ENCODE results near the gene CDKN2C.

Gene CDKN2C

DNA sequence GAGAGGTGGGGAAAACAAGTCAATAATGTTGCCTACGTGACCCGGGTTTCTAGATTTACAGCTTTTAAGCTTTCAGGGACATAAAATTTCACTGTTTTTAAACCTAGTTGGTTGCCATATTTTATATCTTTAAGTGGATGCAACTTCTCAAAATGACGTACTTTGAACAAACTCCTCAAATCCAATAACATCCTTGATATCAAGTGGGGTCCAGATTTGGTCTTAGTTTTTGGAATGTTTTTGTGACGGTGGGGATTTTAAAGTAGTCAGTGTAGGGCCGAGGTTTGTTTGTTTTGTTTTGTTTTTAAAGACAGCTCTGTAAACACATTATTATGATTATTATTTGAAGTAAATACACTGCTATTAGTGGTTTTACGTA, 453 bp downstream of the CDKN2C start:
- H3K27me3 Mint-ChIP-seq, result no peaks in the 10 kb centered on the region
- intact Hi-C loops (cut with micrococcal nuclease), result no loop called here
- no peaks in the 10 kb centered on the region for H3K9me3 Mint-ChIP-seq
- peaks cover 27% of the 10 kb centered on the region for H3K36me3 Mint-ChIP-seq (ENCODE audit: low read depth)
- H3K4me3 Mint-ChIP-seq, result peak overlapping the region; percentile 96
- peaks cover 26% of the 10 kb centered on the region for H3K4me1 Mint-ChIP-seq (ENCODE audit: low read depth)
- H3K27ac Mint-ChIP-seq, result peak overlapping the region; percentile 95

DNA sequence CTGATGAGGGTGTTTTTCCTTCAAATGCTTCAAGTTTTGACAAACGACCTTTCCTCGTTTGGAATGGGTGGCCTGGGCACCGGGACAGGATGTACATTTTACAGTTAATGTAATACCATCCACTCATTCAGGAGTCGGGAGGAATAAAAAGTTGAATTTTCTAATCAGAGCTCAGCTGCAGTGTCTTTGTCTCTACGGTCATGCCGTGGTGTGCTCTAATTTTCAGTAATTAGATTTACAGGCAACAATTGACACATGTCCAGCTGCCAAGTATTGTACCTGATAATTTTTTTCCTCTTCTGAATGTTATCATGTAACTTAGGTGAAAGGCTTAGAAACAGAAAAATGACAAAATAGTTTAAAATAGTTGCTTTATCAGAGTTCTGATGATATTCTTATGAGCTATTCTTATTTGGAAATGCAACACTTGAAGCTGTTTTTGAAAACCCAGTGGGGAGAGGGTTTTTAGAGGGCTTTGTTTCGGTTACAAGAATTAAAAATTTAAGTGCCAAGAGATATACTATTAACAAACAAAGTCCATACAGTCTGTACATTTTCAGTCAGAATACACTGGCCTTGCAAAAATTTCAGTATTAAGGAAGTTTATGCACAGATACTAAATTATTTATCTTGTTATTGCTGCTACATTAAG, 1.0 kb downstream of the CDKN2C start:
- Mint-ChIP-seq H3K4me3 (peak overlapping the region; percentile 96), H3K9me3 (no peaks in the 10 kb centered on the region), H3K36me3 (ENCODE audit: low read depth) (peaks cover 27% of the 10 kb centered on the region), H3K27me3 (peaks cover under 1% of the 10 kb centered on the region), H3K4me1 (ENCODE audit: low read depth) (peaks cover 26% of the 10 kb centered on the region), H3K27ac (peak overlapping the region; percentile 95)
- intact Hi-C loops (cut with micrococcal nuclease), result no loop called here

DNA sequence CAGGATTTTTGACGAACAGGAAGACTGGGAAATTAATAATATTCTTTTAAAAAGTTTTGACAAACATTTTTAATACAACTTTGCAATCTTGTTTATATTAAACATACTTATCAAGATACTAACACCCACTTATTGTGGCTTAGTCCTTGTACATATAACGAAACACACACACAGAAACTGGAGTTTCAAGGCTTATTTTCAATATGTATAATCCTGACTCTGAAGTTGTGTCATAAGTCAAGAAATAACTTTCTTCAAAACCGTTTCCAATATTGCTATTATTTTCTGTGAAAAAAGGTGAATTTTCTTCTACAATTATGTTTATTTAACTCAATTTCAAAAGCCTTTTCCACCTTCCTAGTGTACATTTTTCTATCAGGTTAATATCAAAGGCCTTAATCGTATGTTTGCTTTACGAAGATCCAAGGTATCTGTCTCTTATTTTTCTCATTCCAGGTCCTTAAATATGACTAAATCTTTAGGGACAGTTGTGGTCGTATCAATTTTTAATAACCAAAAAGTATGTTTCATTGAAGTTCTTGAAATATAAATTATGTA, 1.8 kb downstream of the CDKN2C start:
- H3K4me1 Mint-ChIP-seq (ENCODE audit: low read depth), result peaks cover 33% of the 10 kb centered on the region
- H3K9me3 Mint-ChIP-seq, result no peaks in the 10 kb centered on the region
- H3K36me3 Mint-ChIP-seq (ENCODE audit: low read depth), result peaks cover 27% of the 10 kb centered on the region
- peaks cover 8% of the 10 kb centered on the region for H3K27me3 Mint-ChIP-seq
- H3K27ac Mint-ChIP-seq, result no peak overlapping the region
- intact Hi-C loops (cut with micrococcal nuclease), result no loop called here
- H3K4me3 Mint-ChIP-seq, result no peak overlapping the region

DNA sequence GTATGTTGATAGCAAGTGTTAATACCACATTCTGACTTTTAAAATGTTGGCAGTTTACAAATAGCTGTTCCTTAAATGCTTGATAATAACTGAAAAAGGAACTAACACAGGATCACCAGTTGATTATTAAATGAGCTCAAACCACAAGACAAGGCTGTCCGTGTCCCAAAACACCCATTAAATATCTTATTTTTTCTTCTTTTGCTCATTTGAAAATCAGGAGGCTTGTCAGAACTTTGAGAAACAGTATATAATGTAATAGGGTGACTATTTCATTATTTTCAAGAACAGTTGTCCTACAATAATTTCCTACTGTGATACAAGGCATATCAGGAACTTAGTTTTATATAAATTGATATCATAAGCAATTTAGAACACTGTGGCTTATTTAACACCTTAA, 2.7 kb downstream of the CDKN2C start:
- no peak overlapping the region for H3K4me3 Mint-ChIP-seq
- peaks cover 29% of the 10 kb centered on the region for H3K4me1 Mint-ChIP-seq (ENCODE audit: low read depth)
- intact Hi-C loops (cut with micrococcal nuclease), result no loop called here
- H3K27ac Mint-ChIP-seq, result no peak overlapping the region
- peaks cover 32% of the 10 kb centered on the region for H3K36me3 Mint-ChIP-seq (ENCODE audit: low read depth)
- H3K9me3 Mint-ChIP-seq, result no peaks in the 10 kb centered on the region
- H3K27me3 Mint-ChIP-seq, result peaks cover 17% of the 10 kb centered on the region

DNA sequence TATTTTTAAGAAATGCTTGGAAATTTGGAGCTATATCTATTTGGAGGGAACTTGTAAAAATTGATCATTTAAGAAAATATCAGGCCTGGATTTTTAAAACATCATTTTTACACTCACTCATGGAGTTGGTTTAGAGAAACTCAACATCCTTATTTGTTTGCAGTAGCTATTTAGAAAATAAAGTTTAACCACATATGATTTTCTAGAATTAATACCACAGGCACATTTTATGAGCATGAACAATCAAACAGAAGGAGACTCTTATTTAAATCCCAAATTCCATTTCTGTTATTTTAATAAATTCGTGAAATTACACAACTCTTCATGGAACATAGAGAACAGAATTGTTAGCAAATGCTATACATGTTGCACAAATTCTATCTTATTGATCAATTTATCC, 3.2 kb downstream of the CDKN2C start:
- Mint-ChIP-seq H3K36me3 (ENCODE audit: low read depth) (peaks cover 32% of the 10 kb centered on the region), H3K9me3 (no peaks in the 10 kb centered on the region), H3K4me3 (no peak overlapping the region), H3K27ac (no peak overlapping the region), H3K27me3 (peaks cover 20% of the 10 kb centered on the region), H3K4me1 (ENCODE audit: low read depth) (peaks cover 28% of the 10 kb centered on the region)
- intact Hi-C loops (cut with micrococcal nuclease), result no loop called here

DNA sequence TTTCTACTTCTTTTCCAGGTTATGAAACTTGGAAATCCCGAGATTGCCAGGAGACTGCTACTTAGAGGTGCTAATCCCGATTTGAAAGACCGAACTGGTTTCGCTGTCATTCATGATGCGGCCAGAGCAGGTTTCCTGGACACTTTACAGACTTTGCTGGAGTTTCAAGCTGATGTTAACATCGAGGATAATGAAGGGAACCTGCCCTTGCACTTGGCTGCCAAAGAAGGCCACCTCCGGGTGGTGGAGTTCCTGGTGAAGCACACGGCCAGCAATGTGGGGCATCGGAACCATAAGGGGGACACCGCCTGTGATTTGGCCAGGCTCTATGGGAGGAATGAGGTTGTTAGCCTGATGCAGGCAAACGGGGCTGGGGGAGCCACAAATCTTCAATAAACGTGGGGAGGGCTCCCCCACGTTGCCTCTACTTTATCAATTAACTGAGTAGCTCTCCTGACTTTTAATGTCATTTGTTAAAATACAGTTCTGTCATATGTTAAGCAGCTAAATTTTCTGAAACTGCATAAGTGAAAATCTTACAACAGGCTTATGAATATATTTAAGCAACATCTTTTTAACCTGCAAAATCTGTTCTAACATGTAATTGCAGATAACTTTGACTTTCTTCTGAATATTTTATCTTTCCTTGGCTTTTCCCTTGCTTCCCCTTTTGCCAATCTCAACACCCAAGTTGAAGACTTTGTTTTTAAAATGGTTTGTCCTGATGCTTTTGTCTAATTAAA, 4.0 kb downstream of the CDKN2C start:
- peaks cover 27% of the 10 kb centered on the region for H3K27me3 Mint-ChIP-seq
- intact Hi-C loops (cut with micrococcal nuclease), result no loop called here
- H3K27ac Mint-ChIP-seq, result no peak overlapping the region
- peaks cover 24% of the 10 kb centered on the region for H3K36me3 Mint-ChIP-seq (ENCODE audit: low read depth)
- no peak overlapping the region for H3K4me3 Mint-ChIP-seq
- H3K9me3 Mint-ChIP-seq, result no peaks in the 10 kb centered on the region
- H3K4me1 Mint-ChIP-seq (ENCODE audit: low read depth), result peaks cover 36% of the 10 kb centered on the region

DNA sequence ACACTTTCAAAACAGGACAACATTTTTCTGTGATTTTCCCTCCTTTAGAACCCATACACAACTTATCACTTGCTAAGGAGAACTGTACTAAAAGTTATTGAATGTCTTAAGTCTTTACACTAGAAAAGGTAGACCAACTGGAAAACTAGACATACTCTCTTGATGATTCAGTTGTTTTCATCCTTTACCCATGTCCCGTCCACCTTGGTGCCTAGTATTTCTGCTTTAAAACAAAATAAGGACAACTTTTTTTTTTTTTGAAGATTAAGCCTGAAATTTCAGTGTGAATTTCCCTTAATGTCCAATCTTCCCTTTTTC, 4.5 kb downstream of the CDKN2C start:
- Mint-ChIP-seq H3K9me3 (no peaks in the 10 kb centered on the region), H3K27me3 (peaks cover 29% of the 10 kb centered on the region), H3K36me3 (ENCODE audit: low read depth) (peaks cover 21% of the 10 kb centered on the region), H3K4me1 (ENCODE audit: low read depth) (peaks cover 38% of the 10 kb centered on the region), H3K27ac (no peak overlapping the region), H3K4me3 (no peak overlapping the region)
- intact Hi-C loops (cut with micrococcal nuclease), result no loop called here

DNA sequence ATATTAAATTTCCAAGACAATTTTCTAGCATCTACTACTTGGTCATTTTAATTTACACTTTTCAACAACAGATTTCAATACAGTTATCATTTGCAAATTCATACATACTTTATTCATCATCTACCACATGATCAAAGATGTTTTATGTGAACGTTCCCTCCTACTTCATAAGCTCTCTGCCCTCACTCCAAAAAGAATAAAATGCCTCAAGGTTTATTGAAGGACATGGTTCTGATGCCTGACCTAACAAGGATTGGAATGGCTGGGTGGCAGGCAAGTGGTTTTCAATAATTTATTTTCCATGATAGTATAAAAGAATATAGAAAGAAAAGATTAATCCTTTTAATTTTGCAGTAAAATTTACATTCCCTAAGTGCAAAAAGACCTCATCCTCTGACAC, 5.4 kb downstream of the CDKN2C start:
- intact Hi-C loops (cut with micrococcal nuclease), result no loop called here

DNA sequence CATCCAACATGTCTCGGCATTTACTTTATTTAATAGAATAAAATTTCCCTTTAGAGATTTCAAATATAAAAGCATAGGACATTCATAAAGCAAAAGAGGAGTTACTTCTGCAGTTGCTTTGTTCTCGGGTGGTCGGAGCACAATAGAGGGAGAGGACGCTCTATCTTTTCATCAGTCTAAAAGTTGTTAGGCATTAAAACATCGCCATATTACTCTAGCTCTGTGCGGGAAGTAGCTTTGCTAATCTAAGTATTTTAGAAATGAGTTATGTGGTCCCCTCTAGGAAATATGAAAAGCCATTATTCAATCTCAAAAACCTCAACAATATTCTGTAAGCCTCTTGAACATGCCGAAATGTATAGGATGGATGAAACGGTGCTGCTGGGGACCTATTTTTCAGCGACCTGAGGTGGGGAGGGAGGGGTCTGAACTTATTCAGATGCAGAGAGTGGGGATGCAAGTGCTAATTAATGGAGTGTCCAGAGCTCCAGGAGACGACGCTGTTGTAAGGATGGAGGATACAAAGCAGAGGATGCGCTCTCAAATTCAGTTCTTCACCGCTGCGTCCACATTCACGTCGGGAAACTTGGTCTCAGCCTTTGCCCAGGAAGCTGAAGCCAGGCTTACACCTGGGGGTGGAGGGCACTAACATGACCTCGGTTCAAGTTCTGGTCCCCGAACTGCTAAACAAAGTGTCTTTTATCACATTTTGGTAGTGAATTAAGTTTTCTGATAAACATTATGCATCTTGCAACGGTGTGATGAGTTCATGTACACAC, 6.3 kb downstream of the CDKN2C start:
- intact Hi-C loops (cut with micrococcal nuclease), result no loop called here
- Mint-ChIP-seq H3K4me1 (ENCODE audit: low read depth) (peaks cover 21% of the 10 kb centered on the region), H3K36me3 (ENCODE audit: low read depth) (peaks cover 12% of the 10 kb centered on the region), H3K27ac (peak overlapping the region; percentile 76), H3K27me3 (peaks cover 33% of the 10 kb centered on the region), H3K9me3 (no peaks in the 10 kb centered on the region), H3K4me3 (peak overlapping the region; percentile 84)

More for the DNA sequence above, 5.4 kb downstream of the CDKN2C start:
- Mint-ChIP-seq H3K4me1 (ENCODE audit: low read depth) (peaks cover 29% of the 10 kb centered on the region), H3K9me3 (no peaks in the 10 kb centered on the region), H3K27me3 (peaks cover 33% of the 10 kb centered on the region), H3K27ac (no peak overlapping the region), H3K4me3 (no peak overlapping the region), H3K36me3 (ENCODE audit: low read depth) (peaks cover 13% of the 10 kb centered on the region)

DNA sequence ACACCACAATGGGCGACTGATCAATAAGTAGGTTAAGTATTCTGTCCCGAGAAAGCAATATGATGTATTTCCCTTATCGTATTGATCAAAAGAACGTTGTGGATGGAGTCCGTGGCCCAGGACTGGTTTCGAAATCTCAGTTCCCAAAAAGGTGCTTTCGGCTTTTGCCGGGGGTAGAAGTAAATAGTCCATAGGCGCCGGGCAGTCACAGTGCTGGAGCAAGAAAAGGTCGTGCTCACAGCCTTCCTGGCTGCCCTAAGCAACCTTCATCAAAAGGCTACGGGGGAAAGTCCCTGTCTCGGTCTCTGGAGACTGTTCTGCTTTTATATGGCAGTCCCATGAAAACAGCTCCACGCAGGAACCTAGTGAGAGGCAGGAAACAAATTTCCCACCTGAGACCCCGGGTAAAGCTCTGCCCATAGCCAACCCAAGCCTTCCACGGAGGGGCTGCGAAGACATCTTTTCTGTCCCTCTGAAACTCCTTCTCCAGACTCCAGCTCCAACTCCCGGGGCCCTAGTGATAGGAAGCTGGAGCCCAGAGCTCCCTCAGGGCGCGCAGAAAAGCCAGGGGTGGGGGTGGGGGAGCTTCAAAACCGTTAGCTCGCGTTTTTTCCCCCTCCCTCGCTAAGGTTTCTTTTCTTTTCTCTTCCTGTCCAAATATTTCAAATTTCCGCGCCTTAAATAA, 7.0 kb downstream of the CDKN2C start:
- H3K27ac Mint-ChIP-seq, result peak overlapping the region; percentile 76
- H3K9me3 Mint-ChIP-seq, result no peaks in the 10 kb centered on the region
- H3K4me1 Mint-ChIP-seq (ENCODE audit: low read depth), result peaks cover 21% of the 10 kb centered on the region
- peak overlapping the region; percentile 84 for H3K4me3 Mint-ChIP-seq
- intact Hi-C loops (cut with micrococcal nuclease), result no loop called here
- H3K27me3 Mint-ChIP-seq, result peaks cover 36% of the 10 kb centered on the region
- H3K36me3 Mint-ChIP-seq (ENCODE audit: low read depth), result peaks cover 12% of the 10 kb centered on the region

DNA sequence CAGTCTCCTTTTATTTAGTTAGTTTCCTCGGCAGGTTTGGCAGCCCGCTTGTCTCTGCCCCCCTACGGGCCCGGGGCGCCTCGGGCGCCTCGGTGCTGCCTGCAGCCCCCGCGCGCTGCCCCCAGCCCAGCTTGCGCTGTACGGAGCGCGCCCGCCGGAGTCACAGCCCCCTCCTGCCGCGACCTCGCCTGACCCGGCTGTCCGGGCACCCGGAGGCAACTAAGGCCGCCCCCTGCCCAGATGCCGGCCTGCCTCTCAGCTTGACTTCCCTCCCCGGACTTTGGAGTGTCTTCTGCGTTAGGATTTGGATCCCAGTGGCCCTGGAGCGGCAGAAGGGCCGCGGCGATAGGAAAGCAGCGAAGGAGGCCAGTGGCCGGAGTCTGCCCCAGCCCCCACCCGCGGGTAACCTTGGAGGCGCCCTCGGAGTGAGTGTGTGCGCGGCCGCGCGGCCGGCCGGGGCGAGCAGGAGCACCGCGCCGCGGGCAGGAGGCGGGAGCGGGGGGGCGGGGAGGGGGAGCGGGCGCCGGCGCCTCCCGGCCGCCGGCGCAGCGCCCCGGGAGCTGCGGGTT, 7.6 kb downstream of the CDKN2C start:
- Mint-ChIP-seq H3K27me3 (peaks cover 37% of the 10 kb centered on the region), H3K4me3 (peak overlapping the region; percentile 84), H3K9me3 (no peaks in the 10 kb centered on the region), H3K27ac (peak overlapping the region; percentile 76), H3K36me3 (ENCODE audit: low read depth) (peaks cover 12% of the 10 kb centered on the region), H3K4me1 (ENCODE audit: low read depth) (peaks cover 21% of the 10 kb centered on the region)
- intact Hi-C loops (cut with micrococcal nuclease), result no loop called here

DNA sequence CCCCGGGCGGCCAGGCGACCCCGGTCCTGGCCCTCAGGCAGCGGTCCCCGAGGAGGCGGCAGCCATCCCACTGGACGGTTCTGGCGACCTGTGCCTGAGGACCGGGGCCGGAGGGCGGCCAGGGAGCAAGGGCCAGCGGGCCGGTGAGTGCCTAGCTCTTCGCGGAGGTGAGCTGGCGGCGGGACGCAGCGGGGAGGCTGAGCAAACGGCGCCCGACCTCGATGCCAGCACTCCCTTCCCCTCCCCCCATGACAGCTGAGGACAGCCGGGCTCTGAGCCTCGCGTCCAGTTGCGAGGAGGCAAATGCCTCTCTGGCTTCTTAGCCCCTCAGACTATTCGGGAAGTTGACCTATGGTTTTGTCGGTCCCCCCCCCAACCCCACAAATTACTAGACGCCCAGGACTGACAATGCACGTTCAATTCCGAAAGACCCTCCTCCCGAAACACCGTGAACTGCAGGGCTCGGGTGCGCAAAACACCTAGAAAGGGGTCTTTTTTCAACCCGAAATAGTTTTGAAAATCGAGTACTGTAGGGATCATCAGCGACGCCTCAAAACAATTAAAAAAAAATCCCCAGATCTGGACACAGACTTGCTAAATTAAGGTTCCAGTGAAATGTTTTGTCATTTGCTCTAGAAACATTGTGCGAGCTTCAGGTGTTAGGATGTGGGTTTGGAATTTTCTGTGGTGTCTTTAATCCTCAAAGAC, 8.3 kb downstream of the CDKN2C start:
- Mint-ChIP-seq H3K9me3 (no peaks in the 10 kb centered on the region), H3K4me3 (peak overlapping the region; percentile 70), H3K4me1 (ENCODE audit: low read depth) (peaks cover 21% of the 10 kb centered on the region), H3K27ac (peak overlapping the region; percentile 76), H3K36me3 (ENCODE audit: low read depth) (peaks cover 12% of the 10 kb centered on the region), H3K27me3 (peaks cover 41% of the 10 kb centered on the region)
- intact Hi-C loops (cut with micrococcal nuclease), result no loop called here
